OCI-LY3 (cell line): Measurements from ENCODE around the gene AP2A2.

Experiments
- CTCF ChIP-seq: fragments of 200-600, 300-600 bp; sonication (generic); IDR thresholded peaks from 2 replicates; pipeline ENCODE4 v1.5.1; 2014; ENCODE audit warnings: antibody characterized with exemption, low read length, low read depth
- EZH2phosphoT487 ChIP-seq: fragments of 200-600 bp; shearing (Covaris generic); IDR thresholded peaks from 2 replicates; pipeline ENCODE4 v1.6.1; 2018; ENCODE audit warnings: antibody characterized with exemption, mixed run types, low read depth

- TF ChIP-seq CTCF (no peak), EZH2phosphoT487 (no peak)
These were observed 44.7 kb downstream of the AP2A2 start for GRCh38 chr11:970319-970871.
